Fibroblast of skin of left biceps (primary cell): ENCODE results near the gene WDR26.
"Not testable (repeated sequence)": the region's sequence is repeated elsewhere in the genome, so short reads cannot be mapped to it uniquely, and the experiment has no call there.

Experiments used
- DNase-seq, 2 experiments: peaks; one replicate each; pipeline ENCODE4 v3.0.0-alpha.2; 2013; ENCODE audit warnings: low read depth in 2 of 2

The WDR26 gene

GRCh38 chr1:224393294-224393693 is 41.3 kb downstream of the WDR26 start:
- DNase-seq: no peak

- DNase-seq: no peak
Observed at GRCh38 chr1:224392411-224393249, 42.0 kb downstream of the WDR26 start.

- DNase-seq: no peak
Observed at GRCh38 chr1:224390517-224390916, 44.1 kb downstream of the WDR26 start.

GRCh38 chr1:224387943-224388342 is 46.7 kb downstream of the WDR26 start:
- no peak for DNase-seq

GRCh38 chr1:224387302-224387912 is 47.2 kb downstream of the WDR26 start:
- DNase-seq: no peak

GRCh38 chr1:224383218-224383617 is 51.4 kb downstream of the WDR26 start:
- DNase-seq: no peak

GRCh38 chr1:224381880-224382548 is 52.6 kb downstream of the WDR26 start:
- no peak for DNase-seq

- DNase-seq: no peak
Observed at GRCh38 chr1:224380003-224380402, 54.6 kb downstream of the WDR26 start.

- no peak for DNase-seq
Observed at GRCh38 chr1:224378855-224379631, 55.6 kb downstream of the WDR26 start.

GRCh38 chr1:224377676-224378006 is 57.0 kb downstream of the WDR26 start:
- no peak for DNase-seq

- DNase-seq: no peak
Observed at GRCh38 chr1:224375059-224375458, 59.5 kb downstream of the WDR26 start.

GRCh38 chr1:224373008-224373590 is 61.5 kb downstream of the WDR26 start:
- no peak for DNase-seq

- DNase-seq: no peak
Observed at GRCh38 chr1:224368409-224368808, 66.2 kb downstream of the WDR26 start.

- no peak for DNase-seq
Observed at GRCh38 chr1:224359207-224359606, 75.4 kb downstream of the WDR26 start.

GRCh38 chr1:224358237-224358636 is 76.4 kb downstream of the WDR26 start:
- no peak for DNase-seq

- DNase-seq: no peak
Observed at GRCh38 chr1:224357626-224358124, 76.9 kb downstream of the WDR26 start.

GRCh38 chr1:224356685-224357625 is 77.6 kb downstream of the WDR26 start, which contains the start of gene CNIH4:
TSS of gene CNIH4 (plus strand) at chr1:224356879. CDS start at chr1:224356925, 46 bp downstream.
- DNase-seq: peak; percentile 86 to 89

- no peak for DNase-seq
Observed at GRCh38 chr1:224353975-224354925, 80.3 kb downstream of the WDR26 start.

- not testable (repeated sequence) for DNase-seq
Observed at GRCh38 chr1:224352436-224353085, 82.0 kb downstream of the WDR26 start.
